HG02852 (cell line): ENCODE measurements around the gene CYRIA.

Source experiments
- ATAC-seq: cut with Tn5 transposase; IDR thresholded peaks from one replicate; pipeline ENCODE4 v1.9.1; 2021; ENCODE audit warnings: mild to moderate bottlenecking, moderate library complexity; ENCODE audit not compliant: unreplicated experiment

Gene CYRIA

GRCh38 chr2:16652296-16653082 lies 13.1 kb downstream of the CYRIA start:
- no peak for ATAC-seq

GRCh38 chr2:16650287-16651249 lies 15.1 kb downstream of the CYRIA start:
- no peak for ATAC-seq

- ATAC-seq: no peak
Observed at GRCh38 chr2:16649353-16650286, 16.0 kb downstream of the CYRIA start.

GRCh38 chr2:16647992-16648617 lies 17.5 kb downstream of the CYRIA start:
- no peak for ATAC-seq

GRCh38 chr2:16645775-16646559 lies 19.7 kb downstream of the CYRIA start:
- no peak for ATAC-seq

GRCh38 chr2:16645088-16645487 lies 20.5 kb downstream of the CYRIA start:
- ATAC-seq: no peak

GRCh38 chr2:16644221-16644925 lies 21.3 kb downstream of the CYRIA start:
- ATAC-seq: no peak

GRCh38 chr2:16643099-16643498 lies 22.5 kb downstream of the CYRIA start:
- ATAC-seq: no peak

- no peak for ATAC-seq
Observed at GRCh38 chr2:16642088-16642487, 23.5 kb downstream of the CYRIA start.

- no peak for ATAC-seq
Observed at GRCh38 chr2:16641509-16641908, 24.1 kb downstream of the CYRIA start.

- no peak for ATAC-seq
Observed at GRCh38 chr2:16640867-16641266, 24.8 kb downstream of the CYRIA start.

GRCh38 chr2:16640001-16640700 lies 25.5 kb downstream of the CYRIA start:
- ATAC-seq: no peak

GRCh38 chr2:16639431-16639830 lies 26.2 kb downstream of the CYRIA start:
- ATAC-seq: no peak

- no peak for ATAC-seq
Observed at GRCh38 chr2:16638946-16639345, 26.7 kb downstream of the CYRIA start.

GRCh38 chr2:16637304-16637703 lies 28.3 kb downstream of the CYRIA start:
- ATAC-seq: no peak

- no peak for ATAC-seq
Observed at GRCh38 chr2:16635791-16636699, 29.6 kb downstream of the CYRIA start.
